Measurements from ENCODE around the gene CDC42SE2.

- TF ChIP-seq CTCF (IDR thresholded peaks at IDR 0.05; ENCODE audit: insufficient read depth, low read depth, low read length) (no peak), EZH2 (IDR thresholded peaks at IDR 0.05; ENCODE audit: insufficient read depth, low read length) (no peak)
Measured at GRCh38 chr5:131270809-131271208, 7.0 kb downstream of the CDC42SE2 start.
